Testis (tissue), 2 donors: ENCODE measurements around the gene IQUB.
A peak's percentile ranks its signal among the peaks of the same experiment; 100 is the strongest.

ENCODE experiments used
- CTCF ChIP-seq, 3 experiments: fragments of 450-650 bp in 2 of 3; fragments of 200-600 bp in 1 of 3; sonication (generic) in 1 of 3; IDR thresholded peaks; one replicate each; pipeline ENCODE4 v1.5.1; 2016 to 2019; ENCODE audit warnings: antibody characterized with exemption in 3 of 3, mild to moderate bottlenecking in 2 of 3, moderate library complexity in 1 of 3
- POLR2A ChIP-seq: fragments of 450-650 bp; IDR thresholded peaks from one replicate; pipeline ENCODE4 v1.6.1; 2017; ENCODE audit warnings: antibody characterized with exemption, mild to moderate bottlenecking, moderate library complexity

GRCh38 chr7:123580406-123581161 is 46.2 kb upstream of the IQUB start:
- TF ChIP-seq CTCF (IDR thresholded peaks at IDR 0.05) (peak in 2 of 3 experiments; percentile 33 to 57), POLR2A (no peak)
